WTC11 (cell line): Measurements from ENCODE around the gene PPIP5K2. TPM values are rescaled to one million over a fixed set of nuclear protein-coding genes. Genes with fewer than 3 reads are reported as not detected.

Experiments
- ATAC-seq: fragments of 200-7000 bp; cut with Tn5 transposase; 2 replicates; pipeline ENCODE4 v1.10.0; 2021; ENCODE audit warnings: mild to moderate bottlenecking, moderate library complexity
- CTCF ChIA-PET: fragments of 300-600 bp; sonication (Branson Sonifier 250); formaldehyde crosslinking; loops from one replicate; lab custom pipeline; 2021; ENCODE audit warnings: antibody characterized with exemption; lab: Charles Lee
- POLR2A ChIA-PET: fragments of 350-600 bp; sonication (Branson Sonifier 250); formaldehyde crosslinking; loops from one replicate; lab custom pipeline; 2021; ENCODE audit warnings: antibody characterized with exemption; lab: Charles Lee
- DNase-seq: peaks from one replicate; pipeline ENCODE4 v3.0.0; 2021; ENCODE audit warnings: low spot score
- H3K27ac Mint-ChIP-seq: 2 replicates; pipeline ENCODE4 v1.8.0; 2021; ENCODE audit warnings: mixed read lengths
- H3K27me3 Mint-ChIP-seq: 2 replicates; pipeline ENCODE4 v1.8.0; 2021; ENCODE audit warnings: low read depth, mild to moderate bottlenecking, moderate library complexity, mixed read lengths
- H3K36me3 Mint-ChIP-seq: 2 replicates; pipeline ENCODE4 v1.8.0; 2021; ENCODE audit warnings: mixed read lengths
- H3K4me1 Mint-ChIP-seq: 2 replicates; pipeline ENCODE4 v1.8.0; 2022; ENCODE audit warnings: mixed read lengths
- H3K4me3 Mint-ChIP-seq: 2 replicates; pipeline ENCODE4 v1.8.0; 2021; ENCODE audit warnings: mild to moderate bottlenecking, moderate library complexity, mixed read lengths
- H3K9me3 Mint-ChIP-seq: 2 replicates; pipeline ENCODE4 v1.8.0; 2021; ENCODE audit warnings: mixed read lengths
- JUN ChIP-seq: sonication (generic); formaldehyde crosslinking; IDR thresholded peaks from 2 replicates; pipeline ENCODE4 v1.8.0; 2023; ENCODE audit warnings: mild to moderate bottlenecking, missing genetic modification reagents
- OVOL2 ChIP-seq: fragments of 250-450 bp; sonication (Bioruptor Pico); IDR thresholded peaks from 2 replicates; pipeline ENCODE4 v1.9.0; 2021; ENCODE audit warnings: mild to moderate bottlenecking, borderline replicate concordance
- TCF7 ChIP-seq: sonication (generic); formaldehyde crosslinking; IDR thresholded peaks from 2 replicates; pipeline ENCODE4 v1.8.0; 2022; ENCODE audit warnings: mild to moderate bottlenecking, low read depth, missing genetic modification reagents, moderate library complexity
- TP53 ChIP-seq: sonication (generic); formaldehyde crosslinking; IDR thresholded peaks from 2 replicates; pipeline ENCODE4 v1.8.1; 2023; ENCODE audit warnings: mild to moderate bottlenecking, missing genetic modification reagents
- ZNF232 ChIP-seq: sonication (generic); formaldehyde crosslinking; IDR thresholded peaks from 2 replicates; pipeline ENCODE4 v1.8.0; 2022; ENCODE audit warnings: mild to moderate bottlenecking, missing genetic modification reagents
- ZNF396 ChIP-seq: fragments of 250-450 bp; sonication (Bioruptor Pico); IDR thresholded peaks from 2 replicates; pipeline ENCODE4 v1.8.0; 2021; ENCODE audit warnings: mild to moderate bottlenecking, moderate library complexity, borderline replicate concordance
- ZNF423 ChIP-seq: fragments of 250-450 bp; sonication (Bioruptor Pico); IDR thresholded peaks from 2 replicates; pipeline ENCODE4 v2.1.2; 2022; ENCODE audit warnings: mild to moderate bottlenecking, moderate library complexity
- total RNA-seq: library from RNA; stranded (reverse); gene quantifications from 3 replicates; pipeline ENCODE4 v1.2.3, GENCODE V29; 2021
- TF ChIP-seq, protein P1 (sequence below): fragments of 200-600 bp; IDR thresholded peaks from 2 replicates; pipeline ENCODE4 v1.8.0; 2022; ENCODE audit warnings: antibody characterized with exemption
- TF ChIP-seq, protein P2 (sequence below): fragments of 250-450 bp; sonication (Bioruptor Pico); conservative IDR thresholded peaks from 2 replicates; pipeline ENCODE4 v1.9.0; 2021; ENCODE audit warnings: mild to moderate bottlenecking
- TF ChIP-seq, protein P3 (sequence below): sonication (generic); formaldehyde crosslinking; IDR thresholded peaks from 2 replicates; pipeline ENCODE4 v1.8.1; 2022; ENCODE audit warnings: low read depth, missing genetic modification reagents, borderline replicate concordance
- TF ChIP-seq, protein P4 (sequence below): sonication (generic); formaldehyde crosslinking; IDR thresholded peaks from 2 replicates; pipeline ENCODE4 v1.8.0; 2022; ENCODE audit warnings: mild to moderate bottlenecking, missing genetic modification reagents
- TF ChIP-seq, protein P5 (sequence below): fragments of 250-450 bp; sonication (Bioruptor Pico); IDR thresholded peaks from 2 replicates; pipeline ENCODE4 v1.9.0; 2021; ENCODE audit warnings: mild to moderate bottlenecking
- TF ChIP-seq, protein P6 (sequence below): fragments of 250-450 bp; sonication (Bioruptor Pico); IDR thresholded peaks from 2 replicates; pipeline ENCODE4 v2.1.2; 2022; ENCODE audit warnings: mild to moderate bottlenecking, moderate library complexity
- TF ChIP-seq, protein P7 (sequence below): sonication (generic); formaldehyde crosslinking; IDR thresholded peaks from 2 replicates; pipeline ENCODE4 v1.8.0; 2022; ENCODE audit warnings: mild to moderate bottlenecking, missing genetic modification reagents
- TF ChIP-seq, protein P8 (sequence below): sonication (generic); formaldehyde crosslinking; conservative IDR thresholded peaks from 2 replicates; pipeline ENCODE4 v1.8.1; 2023; ENCODE audit warnings: mild to moderate bottlenecking, low read depth, missing genetic modification reagents, moderate library complexity

The PPIP5K2 gene
- total RNA-seq, 1 experiment from 2014 or later, result 67.6 TPM

DNA sequence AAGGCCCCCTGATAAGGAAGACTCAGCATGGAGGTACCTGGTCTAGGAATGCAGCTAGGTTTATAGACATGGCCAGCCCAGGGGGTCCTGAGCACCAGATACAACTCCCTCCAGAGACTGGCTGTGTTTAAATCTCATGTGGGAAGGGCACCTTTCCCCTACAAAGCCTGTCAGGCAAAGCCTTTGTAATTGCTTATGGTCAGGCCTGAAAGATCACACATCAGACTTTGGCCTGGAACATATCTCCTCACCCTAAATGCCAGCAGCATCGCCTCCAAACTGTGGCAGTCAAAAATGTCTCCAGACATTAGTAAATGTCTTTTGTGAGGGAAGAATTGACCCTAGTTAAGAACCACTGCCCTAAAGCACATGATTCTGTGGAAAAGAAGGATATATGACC, 86.9 kb downstream of the PPIP5K2 start (continued):
- TF ChIP-seq, protein P1, sequence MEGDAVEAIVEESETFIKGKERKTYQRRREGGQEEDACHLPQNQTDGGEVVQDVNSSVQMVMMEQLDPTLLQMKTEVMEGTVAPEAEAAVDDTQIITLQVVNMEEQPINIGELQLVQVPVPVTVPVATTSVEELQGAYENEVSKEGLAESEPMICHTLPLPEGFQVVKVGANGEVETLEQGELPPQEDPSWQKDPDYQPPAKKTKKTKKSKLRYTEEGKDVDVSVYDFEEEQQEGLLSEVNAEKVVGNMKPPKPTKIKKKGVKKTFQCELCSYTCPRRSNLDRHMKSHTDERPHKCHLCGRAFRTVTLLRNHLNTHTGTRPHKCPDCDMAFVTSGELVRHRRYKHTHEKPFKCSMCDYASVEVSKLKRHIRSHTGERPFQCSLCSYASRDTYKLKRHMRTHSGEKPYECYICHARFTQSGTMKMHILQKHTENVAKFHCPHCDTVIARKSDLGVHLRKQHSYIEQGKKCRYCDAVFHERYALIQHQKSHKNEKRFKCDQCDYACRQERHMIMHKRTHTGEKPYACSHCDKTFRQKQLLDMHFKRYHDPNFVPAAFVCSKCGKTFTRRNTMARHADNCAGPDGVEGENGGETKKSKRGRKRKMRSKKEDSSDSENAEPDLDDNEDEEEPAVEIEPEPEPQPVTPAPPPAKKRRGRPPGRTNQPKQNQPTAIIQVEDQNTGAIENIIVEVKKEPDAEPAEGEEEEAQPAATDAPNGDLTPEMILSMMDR, result no peak
- no peak for TF ChIP-seq OVOL2 (CRISPR knock-in tag)

DNA sequence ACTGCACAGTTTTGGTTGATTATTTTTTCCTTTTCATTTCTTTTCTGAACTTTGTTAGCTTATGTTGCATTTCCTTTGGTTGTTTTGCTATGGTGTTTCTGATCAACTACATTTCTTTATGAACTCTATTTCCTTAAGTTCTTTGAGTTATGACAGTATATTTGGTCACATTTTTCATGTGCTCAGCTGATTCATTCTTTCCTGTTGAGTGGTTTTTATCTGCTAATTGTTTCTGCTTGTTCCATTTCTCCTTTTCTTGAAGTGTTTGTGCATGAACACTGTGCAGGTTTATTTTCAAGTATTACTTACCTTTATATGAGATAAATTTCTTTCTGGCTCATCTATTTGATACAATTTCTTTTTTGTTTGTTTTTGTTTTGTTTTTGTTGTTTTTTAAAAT, 87.6 kb downstream of the PPIP5K2 start:
- DNase-seq (no peak), ATAC-seq (no peak)
- Mint-ChIP-seq H3K9me3 (0 out of 2 replicates have a peak, but pooled peaks cover 3% of the 10 kb centered on the region), H3K36me3 (peaks cover 3% of the 10 kb centered on the region; the same call in 1 of the 2 replicates), H3K27ac (no peak overlapping the region), H3K27me3 (no peaks in the 10 kb centered on the region), H3K4me3 (no peak overlapping the region), H3K4me1 (0 out of 2 replicates have a peak, but pooled peaks cover 3% of the 10 kb centered on the region)
- ChIA-PET CTCF (no interaction called here), POLR2A (no interaction called here)
- TF ChIP-seq, protein P2, sequence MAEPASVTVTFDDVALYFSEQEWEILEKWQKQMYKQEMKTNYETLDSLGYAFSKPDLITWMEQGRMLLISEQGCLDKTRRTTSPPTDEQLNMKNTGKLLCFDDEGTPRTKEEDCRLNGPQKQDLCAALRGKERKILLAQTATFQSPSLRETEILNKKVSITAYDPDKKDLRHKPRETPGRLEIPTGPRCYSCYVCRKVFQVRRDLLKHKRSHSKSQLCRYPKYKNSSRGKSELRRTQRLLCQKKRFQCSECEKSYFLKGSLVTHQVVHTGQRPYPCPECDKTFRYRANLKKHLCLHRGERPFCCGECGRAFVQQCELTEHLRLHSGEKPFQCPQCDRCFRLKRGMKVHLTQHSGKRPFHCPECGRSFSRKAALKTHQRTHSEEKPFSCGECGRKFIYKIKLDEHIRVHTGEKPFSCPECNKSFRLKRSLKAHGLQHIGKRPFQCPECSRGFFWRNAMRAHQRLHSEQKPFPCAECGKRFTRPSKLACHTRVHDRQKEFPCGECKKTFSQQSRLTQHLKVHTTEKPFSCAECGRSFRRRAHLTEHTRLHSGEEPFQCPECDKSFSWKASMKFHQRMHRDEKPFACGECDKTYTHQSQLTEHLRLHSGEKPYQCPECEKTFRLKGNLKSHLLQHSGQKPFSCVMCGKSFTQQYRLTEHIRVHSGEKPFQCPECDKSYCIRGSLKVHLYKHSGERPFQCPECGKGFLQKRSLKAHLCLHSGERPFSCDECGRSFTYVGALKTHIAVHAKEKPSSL, result no peak
- no peak for TF ChIP-seq TCF7 (CRISPR knock-in tag)
- TF ChIP-seq, protein P3, sequence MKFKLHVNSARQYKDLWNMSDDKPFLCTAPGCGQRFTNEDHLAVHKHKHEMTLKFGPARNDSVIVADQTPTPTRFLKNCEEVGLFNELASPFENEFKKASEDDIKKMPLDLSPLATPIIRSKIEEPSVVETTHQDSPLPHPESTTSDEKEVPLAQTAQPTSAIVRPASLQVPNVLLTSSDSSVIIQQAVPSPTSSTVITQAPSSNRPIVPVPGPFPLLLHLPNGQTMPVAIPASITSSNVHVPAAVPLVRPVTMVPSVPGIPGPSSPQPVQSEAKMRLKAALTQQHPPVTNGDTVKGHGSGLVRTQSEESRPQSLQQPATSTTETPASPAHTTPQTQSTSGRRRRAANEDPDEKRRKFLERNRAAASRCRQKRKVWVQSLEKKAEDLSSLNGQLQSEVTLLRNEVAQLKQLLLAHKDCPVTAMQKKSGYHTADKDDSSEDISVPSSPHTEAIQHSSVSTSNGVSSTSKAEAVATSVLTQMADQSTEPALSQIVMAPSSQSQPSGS (CRISPR knock-in tag), result no peak
- TF ChIP-seq, protein P4, sequence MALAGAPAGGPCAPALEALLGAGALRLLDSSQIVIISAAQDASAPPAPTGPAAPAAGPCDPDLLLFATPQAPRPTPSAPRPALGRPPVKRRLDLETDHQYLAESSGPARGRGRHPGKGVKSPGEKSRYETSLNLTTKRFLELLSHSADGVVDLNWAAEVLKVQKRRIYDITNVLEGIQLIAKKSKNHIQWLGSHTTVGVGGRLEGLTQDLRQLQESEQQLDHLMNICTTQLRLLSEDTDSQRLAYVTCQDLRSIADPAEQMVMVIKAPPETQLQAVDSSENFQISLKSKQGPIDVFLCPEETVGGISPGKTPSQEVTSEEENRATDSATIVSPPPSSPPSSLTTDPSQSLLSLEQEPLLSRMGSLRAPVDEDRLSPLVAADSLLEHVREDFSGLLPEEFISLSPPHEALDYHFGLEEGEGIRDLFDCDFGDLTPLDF (CRISPR knock-in tag), result no peak
- TF ChIP-seq TP53, result no peak
- TF ChIP-seq, protein P5, sequence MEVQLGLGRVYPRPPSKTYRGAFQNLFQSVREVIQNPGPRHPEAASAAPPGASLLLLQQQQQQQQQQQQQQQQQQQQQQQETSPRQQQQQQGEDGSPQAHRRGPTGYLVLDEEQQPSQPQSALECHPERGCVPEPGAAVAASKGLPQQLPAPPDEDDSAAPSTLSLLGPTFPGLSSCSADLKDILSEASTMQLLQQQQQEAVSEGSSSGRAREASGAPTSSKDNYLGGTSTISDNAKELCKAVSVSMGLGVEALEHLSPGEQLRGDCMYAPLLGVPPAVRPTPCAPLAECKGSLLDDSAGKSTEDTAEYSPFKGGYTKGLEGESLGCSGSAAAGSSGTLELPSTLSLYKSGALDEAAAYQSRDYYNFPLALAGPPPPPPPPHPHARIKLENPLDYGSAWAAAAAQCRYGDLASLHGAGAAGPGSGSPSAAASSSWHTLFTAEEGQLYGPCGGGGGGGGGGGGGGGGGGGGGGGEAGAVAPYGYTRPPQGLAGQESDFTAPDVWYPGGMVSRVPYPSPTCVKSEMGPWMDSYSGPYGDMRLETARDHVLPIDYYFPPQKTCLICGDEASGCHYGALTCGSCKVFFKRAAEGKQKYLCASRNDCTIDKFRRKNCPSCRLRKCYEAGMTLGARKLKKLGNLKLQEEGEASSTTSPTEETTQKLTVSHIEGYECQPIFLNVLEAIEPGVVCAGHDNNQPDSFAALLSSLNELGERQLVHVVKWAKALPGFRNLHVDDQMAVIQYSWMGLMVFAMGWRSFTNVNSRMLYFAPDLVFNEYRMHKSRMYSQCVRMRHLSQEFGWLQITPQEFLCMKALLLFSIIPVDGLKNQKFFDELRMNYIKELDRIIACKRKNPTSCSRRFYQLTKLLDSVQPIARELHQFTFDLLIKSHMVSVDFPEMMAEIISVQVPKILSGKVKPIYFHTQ (CRISPR knock-in tag), result no peak
- TF ChIP-seq, protein P6, sequence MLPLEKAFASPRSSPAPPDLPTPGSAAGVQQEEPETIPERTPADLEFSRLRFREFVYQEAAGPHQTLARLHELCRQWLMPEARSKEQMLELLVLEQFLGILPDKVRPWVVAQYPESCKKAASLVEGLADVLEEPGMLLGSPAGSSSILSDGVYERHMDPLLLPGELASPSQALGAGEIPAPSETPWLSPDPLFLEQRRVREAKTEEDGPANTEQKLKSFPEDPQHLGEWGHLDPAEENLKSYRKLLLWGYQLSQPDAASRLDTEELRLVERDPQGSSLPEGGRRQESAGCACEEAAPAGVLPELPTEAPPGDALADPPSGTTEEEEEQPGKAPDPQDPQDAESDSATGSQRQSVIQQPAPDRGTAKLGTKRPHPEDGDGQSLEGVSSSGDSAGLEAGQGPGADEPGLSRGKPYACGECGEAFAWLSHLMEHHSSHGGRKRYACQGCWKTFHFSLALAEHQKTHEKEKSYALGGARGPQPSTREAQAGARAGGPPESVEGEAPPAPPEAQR (CRISPR knock-in tag), result no peak
- no peak for TF ChIP-seq ZNF232
- TF ChIP-seq JUN (CRISPR knock-in tag), result no peak
- TF ChIP-seq, protein P7, sequence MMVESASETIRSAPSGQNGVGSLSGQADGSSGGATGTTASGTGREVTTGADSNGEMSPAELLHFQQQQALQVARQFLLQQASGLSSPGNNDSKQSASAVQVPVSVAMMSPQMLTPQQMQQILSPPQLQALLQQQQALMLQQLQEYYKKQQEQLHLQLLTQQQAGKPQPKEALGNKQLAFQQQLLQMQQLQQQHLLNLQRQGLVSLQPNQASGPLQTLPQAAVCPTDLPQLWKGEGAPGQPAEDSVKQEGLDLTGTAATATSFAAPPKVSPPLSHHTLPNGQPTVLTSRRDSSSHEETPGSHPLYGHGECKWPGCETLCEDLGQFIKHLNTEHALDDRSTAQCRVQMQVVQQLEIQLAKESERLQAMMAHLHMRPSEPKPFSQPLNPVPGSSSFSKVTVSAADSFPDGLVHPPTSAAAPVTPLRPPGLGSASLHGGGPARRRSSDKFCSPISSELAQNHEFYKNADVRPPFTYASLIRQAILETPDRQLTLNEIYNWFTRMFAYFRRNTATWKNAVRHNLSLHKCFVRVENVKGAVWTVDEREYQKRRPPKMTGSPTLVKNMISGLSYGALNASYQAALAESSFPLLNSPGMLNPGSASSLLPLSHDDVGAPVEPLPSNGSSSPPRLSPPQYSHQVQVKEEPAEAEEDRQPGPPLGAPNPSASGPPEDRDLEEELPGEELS, result no peak
- no peak for TF ChIP-seq ZNF423 (CRISPR knock-in tag)
- no peak for TF ChIP-seq ZNF396 (CRISPR knock-in tag)
- TF ChIP-seq, protein P8, sequence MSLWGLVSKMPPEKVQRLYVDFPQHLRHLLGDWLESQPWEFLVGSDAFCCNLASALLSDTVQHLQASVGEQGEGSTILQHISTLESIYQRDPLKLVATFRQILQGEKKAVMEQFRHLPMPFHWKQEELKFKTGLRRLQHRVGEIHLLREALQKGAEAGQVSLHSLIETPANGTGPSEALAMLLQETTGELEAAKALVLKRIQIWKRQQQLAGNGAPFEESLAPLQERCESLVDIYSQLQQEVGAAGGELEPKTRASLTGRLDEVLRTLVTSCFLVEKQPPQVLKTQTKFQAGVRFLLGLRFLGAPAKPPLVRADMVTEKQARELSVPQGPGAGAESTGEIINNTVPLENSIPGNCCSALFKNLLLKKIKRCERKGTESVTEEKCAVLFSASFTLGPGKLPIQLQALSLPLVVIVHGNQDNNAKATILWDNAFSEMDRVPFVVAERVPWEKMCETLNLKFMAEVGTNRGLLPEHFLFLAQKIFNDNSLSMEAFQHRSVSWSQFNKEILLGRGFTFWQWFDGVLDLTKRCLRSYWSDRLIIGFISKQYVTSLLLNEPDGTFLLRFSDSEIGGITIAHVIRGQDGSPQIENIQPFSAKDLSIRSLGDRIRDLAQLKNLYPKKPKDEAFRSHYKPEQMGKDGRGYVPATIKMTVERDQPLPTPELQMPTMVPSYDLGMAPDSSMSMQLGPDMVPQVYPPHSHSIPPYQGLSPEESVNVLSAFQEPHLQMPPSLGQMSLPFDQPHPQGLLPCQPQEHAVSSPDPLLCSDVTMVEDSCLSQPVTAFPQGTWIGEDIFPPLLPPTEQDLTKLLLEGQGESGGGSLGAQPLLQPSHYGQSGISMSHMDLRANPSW (CRISPR knock-in tag), result no peak
